ENCODE data around the gene CD37. TPM values are rescaled to one million over a fixed set of nuclear protein-coding genes. Genes with fewer than 3 reads are reported as not detected.
"Not testable (repeated sequence)": the region's sequence is repeated elsewhere in the genome, so short reads cannot be mapped to it uniquely, and the experiment has no call there.

The CD37 gene
- total and polyA plus RNA-seq, 2 experiments from 2014 or later, result 106 TPM; not detected in 1

- H3K36me3 ChIP-seq (ENCODE audit: insufficient read depth), result no peaks in the 10 kb centered on the region
- Mint-ChIP-seq H3K4me3 (no peak within 1 kb of the TSS), H3K36me3 (ENCODE audit: low read depth) (peaks cover 6% of the 10 kb centered on the region; the same call in 2 of the 3 replicates), H3K9me3 (peaks cover 18% of the 10 kb centered on the region), H3K27me3 (ENCODE audit: insufficient read depth, low read depth, poor library complexity) (peaks cover 2% of the 10 kb centered on the region), H3K27ac (no peak within 1 kb of the TSS), H3K4me1 (peaks cover 3% of the 10 kb centered on the region; the same call in 1 of the 3 replicates)
- ATAC-seq (no peak), DNase-seq (ENCODE audit: low spot score) (no peak)
- H3K9me2 ChIP-seq (ENCODE audit: insufficient read depth), result no peaks in the 10 kb centered on the region
- TF ChIP-seq ZNF462 (CRISPR knock-in tag; IDR thresholded peaks at IDR 0.05) (no peak), EZH2phosphoT487 (IDR thresholded peaks at IDR 0.05; ENCODE audit: unreplicated experiment) (no peak), STAT1 (IDR thresholded peaks at IDR 0.05; ENCODE audit: unreplicated experiment) (no peak), POLR2AphosphoS5 (IDR thresholded peaks at IDR 0.05; ENCODE audit: low read depth) (no peak), EZH2 (IDR thresholded peaks at IDR 0.05; ENCODE audit: low read depth, unreplicated experiment) (no peak), CREB1 (CRISPR knock-in tag; IDR thresholded peaks at IDR 0.05; ENCODE audit: low read depth) (no peak), ETS1 (IDR thresholded peaks at IDR 0.05) (no peak), NANOG (IDR thresholded peaks at IDR 0.05; ENCODE audit: borderline replicate concordance) (no peak), REST (IDR thresholded peaks at IDR 0.05; ENCODE audit: unreplicated experiment) (no peak), ZNF114 (CRISPR knock-in tag; IDR thresholded peaks at IDR 0.05) (no peak), ZNF331 (CRISPR knock-in tag; IDR thresholded peaks at IDR 0.05; ENCODE audit: low read depth) (no peak)
- H3K27ac ChIP-seq (ENCODE audit: low read depth), result no peak within 1 kb of the TSS
- H4K20me1 ChIP-seq (replicated peaks; ENCODE audit: insufficient read depth), result no peaks in the 10 kb centered on the region
- no peaks in the 10 kb centered on the region for H3K79me2 ChIP-seq (replicated peaks; ENCODE audit: insufficient read depth)
- H2AFZ ChIP-seq, result no peak within 1 kb of the TSS
- H3F3A ChIP-seq (replicated peaks; ENCODE audit: low read depth), result 0 out of 2 replicates have a peak, but pooled peaks cover 3% of the 10 kb centered on the region
- no peaks in the 10 kb centered on the region for H3K4me1 ChIP-seq (ENCODE audit: insufficient read depth)
- H3K27me3 ChIP-seq (ENCODE audit: insufficient read depth), result no peaks in the 10 kb centered on the region
- no peak within 1 kb of the TSS for H3K4me2 ChIP-seq
- H3K4me3 ChIP-seq, result no peak within 1 kb of the TSS
Observed at GRCh38 chr19:49324801-49325576, 10.2 kb upstream of the CD37 start, which contains the start of gene SLC6A16. TSS of gene SLC6A16 (minus strand) at chr19:49325191. CDS start at chr19:49311347, 13,844 bp downstream.

- not testable (repeated sequence) for H3K4me1 ChIP-seq (ENCODE audit: insufficient read depth); H3K36me3 Mint-ChIP-seq (ENCODE audit: low read depth); H3K79me2 ChIP-seq (replicated peaks; ENCODE audit: insufficient read depth); H4K20me1 ChIP-seq (replicated peaks; ENCODE audit: insufficient read depth); H3K27me3 Mint-ChIP-seq (ENCODE audit: insufficient read depth, low read depth, poor library complexity); H3K36me3 ChIP-seq (ENCODE audit: insufficient read depth); H3K4me3 ChIP-seq; H3K4me2 ChIP-seq; H3K27me3 ChIP-seq (ENCODE audit: insufficient read depth); H3K27ac ChIP-seq (ENCODE audit: low read depth); H3K27ac Mint-ChIP-seq; H3F3A ChIP-seq (replicated peaks; ENCODE audit: low read depth); H2AFZ ChIP-seq; H3K9me2 ChIP-seq (ENCODE audit: insufficient read depth); DNase-seq (ENCODE audit: low spot score); ATAC-seq; H3K4me1 Mint-ChIP-seq; H3K4me3 Mint-ChIP-seq
- H3K9me3 Mint-ChIP-seq, result peaks cover 12% of the 10 kb centered on the region; the same call in 2 of the 3 replicates
Observed at GRCh38 chr19:49325756-49326155, 9.4 kb upstream of the CD37 start.

Measured in GM23338 (cell line).